CD4-positive, alpha-beta T cell treated with Interleukin-10 for 1 hour (primary cell): ENCODE data around the gene AIG1.

Experiments
- DNase-seq: peaks from one replicate; pipeline ENCODE4 v3.0.0-alpha.2; 2020

AIG1 gene

DNA sequence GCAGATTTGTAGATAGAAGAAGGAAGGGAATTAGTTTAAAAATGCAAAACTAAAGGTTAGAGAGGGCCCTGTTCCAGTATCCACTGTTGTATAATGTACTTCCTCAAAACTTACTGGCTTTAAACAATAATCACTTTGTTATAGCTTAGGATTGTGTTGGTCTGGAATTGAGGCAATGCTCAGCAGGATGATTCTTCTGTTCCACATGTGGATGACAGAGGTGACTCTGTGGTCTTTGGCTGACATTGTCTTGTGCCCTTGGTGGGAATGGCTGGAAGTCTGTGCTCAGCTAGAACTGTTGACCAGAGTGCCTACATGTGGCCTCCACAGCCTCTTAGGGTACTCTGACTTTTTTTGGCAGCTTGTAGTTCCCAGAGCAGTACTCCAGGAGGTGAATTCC is 143.4 kb downstream of the AIG1 start:
- no peak for DNase-seq

DNA sequence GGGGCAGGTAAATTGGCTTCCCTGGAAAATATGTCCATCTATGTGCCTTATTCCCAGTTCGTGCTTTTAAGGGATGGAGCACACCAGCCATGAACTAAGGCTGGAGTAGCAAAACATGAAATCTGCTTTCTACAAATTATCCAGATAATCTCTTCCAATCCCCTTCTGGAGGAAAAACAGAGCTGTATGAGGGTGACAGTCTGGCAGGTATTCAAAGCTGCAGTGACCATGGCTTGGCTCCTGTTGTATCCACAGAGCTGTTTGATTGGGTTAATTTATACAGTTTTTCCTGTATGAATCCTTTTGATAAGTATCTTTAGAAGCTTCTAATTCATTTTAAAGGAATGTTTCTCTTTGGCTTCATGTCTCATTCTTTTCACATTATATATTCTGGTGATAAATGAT is 144.4 kb downstream of the AIG1 start:
- no peak for DNase-seq

DNA sequence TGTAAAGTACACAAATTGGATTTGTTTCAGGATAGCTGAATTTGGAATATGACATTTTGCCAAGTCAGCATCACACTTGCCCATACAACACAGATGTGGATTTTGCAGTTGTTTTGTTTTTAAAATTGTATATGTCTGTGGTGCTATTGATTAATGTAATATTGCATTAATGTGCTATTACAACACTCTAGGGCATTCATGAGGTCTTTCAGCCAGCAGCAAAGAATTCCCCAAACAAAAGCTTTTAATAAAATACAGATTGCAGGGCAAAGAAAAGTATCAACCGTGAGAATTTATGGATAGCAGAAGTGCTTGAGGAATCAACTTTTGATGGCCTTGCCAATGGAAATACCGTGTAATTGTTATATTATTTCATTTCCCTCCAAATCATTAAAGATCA is 144.9 kb downstream of the AIG1 start:
- no peak for DNase-seq

DNA sequence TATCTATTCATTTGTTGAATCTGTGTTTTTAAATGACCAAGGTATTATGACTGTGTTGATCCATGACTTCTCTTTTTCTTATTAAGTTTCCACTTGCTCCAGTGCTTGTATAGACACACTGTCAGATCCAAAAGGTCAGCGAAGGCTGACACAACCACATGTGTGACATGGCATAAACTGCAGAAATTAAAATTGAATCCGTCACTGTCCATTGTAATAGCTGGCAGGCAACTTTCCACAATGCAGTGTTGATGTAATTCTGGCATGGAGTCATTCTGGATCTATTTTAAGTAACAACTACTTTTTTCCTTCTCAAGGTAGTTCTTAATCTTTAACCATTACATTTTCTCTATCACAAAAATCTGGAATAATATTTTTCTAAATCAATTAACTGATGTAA is 145.3 kb downstream of the AIG1 start:
- no peak for DNase-seq

DNA sequence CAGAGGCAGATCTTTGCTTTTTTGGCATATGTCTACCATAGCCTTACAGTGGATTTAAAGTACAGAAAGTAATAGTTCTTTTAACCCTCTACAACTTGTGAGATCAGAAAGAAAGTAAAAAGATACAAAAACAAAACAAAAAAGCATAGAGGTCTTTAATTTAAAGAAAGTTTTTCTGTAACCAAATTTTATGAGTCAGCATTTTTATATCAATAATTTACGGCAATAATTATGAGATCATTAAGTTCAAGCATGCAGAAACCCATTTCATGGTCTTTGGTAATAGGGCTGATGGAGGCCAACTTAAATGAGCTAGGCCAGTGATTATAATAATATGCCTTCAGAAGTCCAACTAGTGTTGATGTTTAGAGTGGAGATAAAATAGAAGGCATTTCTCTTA is 145.9 kb downstream of the AIG1 start:
- DNase-seq, result no peak

DNA sequence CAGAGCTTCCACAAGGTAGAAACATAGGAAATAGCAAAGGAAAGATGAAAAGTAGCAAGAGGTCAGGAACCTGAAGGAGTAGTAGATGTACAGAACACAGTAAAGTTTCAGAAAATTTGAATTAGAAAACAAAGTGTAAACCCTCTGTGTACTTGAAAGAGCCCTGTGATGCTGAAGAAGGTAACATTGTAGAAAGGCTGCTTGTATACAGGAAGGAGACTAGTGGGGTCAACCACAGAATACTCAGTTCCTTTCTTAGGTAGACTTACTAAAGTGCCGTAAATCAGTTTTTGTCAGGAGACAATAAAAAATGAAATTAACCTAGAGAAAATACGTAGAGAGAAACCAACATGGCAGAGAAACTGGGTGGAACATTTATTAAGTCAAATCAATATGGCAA is 149.7 kb downstream of the AIG1 start:
- DNase-seq, result no peak

DNA sequence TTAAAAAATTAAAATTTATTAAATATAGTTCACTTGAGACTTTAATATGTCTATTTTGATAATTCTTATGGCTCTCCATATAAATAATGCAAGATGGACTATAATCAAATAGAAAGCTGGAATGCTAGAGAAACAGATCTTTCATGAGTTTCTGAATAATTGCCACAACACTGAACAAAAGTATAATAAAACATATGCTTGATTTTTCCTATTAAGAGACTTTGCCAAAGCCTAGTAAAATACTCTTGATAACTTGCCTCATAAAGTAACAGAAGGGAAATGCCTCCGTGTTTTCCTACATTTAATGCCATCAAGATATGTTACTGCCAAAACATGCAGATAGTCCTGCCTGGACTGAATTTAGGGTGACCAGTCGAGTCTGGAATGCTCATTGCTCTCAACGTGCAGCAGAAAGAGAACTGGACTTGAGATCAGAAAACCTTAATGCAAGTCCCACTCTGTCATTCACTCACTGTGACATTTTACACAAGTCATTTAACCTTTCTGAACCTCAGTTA is 153.2 kb downstream of the AIG1 start:
- DNase-seq, result no peak

DNA sequence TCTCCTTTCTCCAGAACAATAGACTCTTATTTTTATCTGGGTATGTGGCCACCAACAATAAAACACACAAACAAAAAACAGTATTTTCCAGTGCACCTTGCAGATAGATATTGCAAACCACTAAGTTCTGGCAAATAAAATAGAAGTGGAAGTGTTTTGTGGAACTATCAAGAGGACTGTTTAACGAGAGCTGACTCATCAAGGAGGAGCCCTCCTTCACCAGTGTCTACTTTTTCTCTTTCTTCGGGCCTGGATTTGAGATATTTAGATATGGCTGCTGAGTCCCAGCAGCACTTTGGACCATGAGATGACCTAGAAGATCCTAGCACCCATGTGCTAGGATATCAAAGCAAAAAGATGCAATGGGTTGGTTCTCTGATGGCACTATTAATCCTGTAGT is 154.7 kb downstream of the AIG1 start:
- DNase-seq, result no peak

DNA sequence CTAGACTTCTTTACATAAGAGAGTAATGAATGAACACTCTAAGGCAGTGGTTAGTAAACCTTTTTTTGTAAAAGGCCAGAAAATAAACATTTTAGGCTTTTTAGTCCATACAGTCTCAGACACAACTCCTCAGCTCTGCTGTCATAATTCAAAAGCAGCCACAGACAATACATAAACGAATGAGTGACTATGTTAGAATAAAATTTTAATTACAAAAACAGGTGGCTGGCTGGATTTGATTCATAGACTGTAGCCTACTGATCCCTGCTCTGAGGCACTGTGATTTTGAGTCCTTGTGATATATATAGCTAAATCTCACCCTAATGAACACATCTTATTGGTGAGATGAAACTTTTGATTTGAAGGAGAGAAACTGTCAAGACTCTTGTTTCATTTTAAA is 155.1 kb downstream of the AIG1 start:
- no peak for DNase-seq

DNA sequence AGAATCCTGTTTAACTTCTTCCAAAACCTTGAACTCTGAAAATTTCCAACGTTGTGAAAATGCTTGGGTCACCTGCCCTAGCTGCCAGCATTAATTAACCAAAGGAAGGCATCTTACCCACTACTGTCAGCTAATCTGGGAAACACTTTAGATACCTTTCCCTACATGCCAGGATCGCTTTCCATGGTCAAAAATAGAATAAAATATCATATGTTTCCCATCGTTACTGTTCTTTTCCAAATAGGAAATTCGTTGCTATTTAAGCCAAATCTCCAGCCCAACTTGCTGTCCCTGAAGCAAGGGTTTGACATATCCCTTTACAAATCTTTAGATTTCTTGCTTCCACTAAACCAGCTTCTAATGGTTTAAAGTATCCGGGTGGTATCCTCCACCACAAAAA is 157.5 kb downstream of the AIG1 start:
- DNase-seq, result no peak

DNA sequence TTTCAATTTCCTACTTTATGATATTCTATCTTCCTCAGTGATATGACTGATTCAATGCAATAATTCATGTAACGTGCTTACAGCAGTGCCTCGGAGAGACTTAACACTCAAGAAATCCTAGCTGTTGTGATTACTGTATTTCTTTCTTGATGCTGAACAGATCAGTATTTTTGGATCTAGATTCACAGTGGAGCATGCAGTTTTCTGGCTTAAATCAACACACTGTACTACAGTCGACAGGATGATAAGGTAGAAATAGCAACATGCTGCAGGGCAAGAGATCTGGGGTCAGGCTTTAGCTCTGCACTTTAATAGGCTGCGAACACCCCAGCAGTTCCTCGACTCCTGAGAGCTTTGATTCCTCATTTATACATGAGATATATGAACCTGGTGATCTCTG is 161.0 kb downstream of the AIG1 start:
- DNase-seq, result no peak

DNA sequence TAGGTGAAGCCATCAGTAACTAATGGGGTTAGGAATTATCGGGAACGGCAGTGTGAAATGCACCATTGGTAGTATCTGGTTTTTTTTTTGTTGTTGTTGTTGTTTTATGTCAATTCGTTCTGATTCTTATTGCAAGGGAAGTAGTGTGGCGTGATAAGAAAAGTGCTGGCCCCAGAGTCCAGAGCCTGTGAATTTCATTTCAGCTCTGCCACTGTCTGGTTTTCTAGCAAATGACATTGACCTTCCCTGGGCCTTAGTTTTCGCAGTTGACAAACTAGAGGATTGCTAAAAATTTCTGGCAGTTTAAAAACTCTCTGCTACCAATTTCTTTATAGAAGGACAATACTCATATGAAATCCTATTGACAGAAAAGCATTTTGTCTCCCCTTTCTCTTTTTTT is 161.6 kb downstream of the AIG1 start:
- DNase-seq, result no peak

DNA sequence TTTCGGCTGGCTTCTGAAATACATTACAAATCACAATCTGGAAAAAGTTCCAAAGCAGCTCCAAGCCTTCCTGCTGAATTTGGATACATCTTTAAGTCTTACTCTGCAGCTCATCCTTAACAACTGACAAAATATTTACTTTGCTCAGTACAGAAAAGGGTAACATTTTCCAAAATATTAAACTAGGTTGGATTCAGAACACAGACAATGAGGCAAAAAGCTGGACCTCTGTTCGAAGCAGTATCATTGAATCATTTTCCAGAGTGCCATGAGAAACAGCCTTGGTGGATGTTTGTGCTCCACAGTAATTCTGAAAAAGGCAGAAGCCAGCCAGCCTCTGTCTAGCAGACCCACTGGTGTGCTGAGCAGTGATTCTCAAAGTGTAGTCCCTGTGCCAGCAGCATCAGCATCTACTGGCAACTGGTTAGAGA is 162.1 kb downstream of the AIG1 start:
- no peak for DNase-seq

DNA sequence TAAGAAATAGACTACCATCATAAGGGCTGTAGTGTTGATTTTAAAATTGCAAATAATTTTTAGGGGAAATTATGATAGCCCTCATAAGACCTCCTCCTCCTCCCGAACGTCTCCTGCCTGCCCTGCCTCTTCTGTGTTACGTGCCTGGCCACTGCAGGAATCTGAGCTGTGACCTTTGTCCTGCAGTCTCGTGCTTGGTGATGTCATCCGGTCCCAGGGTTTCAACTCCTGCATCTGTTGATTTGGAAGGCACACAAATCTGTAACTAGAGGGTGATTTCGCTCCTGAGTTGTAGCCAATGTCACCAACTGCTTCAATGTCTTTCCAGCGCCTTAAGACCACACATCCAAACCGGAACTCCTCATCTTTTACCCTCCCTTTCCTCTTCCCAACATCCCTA is 163.2 kb downstream of the AIG1 start:
- DNase-seq, result no peak

DNA sequence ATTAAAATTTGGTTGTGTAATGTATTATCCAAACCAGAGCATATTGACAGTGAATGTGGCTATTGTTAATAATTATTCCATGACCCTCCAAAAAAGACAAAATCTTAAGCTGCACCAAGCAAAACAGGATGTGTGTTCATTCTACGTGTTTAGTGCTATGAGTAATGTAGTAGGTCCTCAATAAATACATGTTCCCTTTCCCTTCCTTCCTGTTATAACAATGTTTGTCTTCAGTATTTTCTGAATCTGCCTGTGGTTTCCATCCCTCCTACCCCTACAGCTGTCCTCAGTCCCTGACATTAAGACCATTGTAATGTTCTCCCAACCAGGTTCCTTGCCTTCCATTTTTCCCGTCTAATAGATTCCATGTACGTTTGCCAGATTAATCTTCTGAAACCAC is 163.8 kb downstream of the AIG1 start:
- DNase-seq, result no peak

DNA sequence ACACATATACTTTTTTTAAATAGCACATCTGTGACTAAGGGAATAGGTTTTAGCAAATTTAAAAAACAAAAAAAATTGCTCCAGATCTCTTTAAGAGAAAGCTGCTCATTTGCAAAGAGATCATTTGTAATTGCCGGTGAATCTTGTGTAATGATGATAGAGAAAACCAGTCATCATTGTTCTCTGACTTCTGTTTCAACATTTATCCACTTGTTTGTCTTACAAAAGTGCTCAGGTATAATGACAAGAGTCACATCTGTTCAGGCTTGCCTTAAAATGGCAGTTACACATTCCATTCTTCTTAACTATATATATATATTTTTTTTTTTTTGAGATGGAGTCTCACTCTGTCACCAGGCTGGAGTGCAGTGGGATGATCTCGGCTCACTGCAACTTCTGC is 165.2 kb downstream of the AIG1 start:
- no peak for DNase-seq

DNA sequence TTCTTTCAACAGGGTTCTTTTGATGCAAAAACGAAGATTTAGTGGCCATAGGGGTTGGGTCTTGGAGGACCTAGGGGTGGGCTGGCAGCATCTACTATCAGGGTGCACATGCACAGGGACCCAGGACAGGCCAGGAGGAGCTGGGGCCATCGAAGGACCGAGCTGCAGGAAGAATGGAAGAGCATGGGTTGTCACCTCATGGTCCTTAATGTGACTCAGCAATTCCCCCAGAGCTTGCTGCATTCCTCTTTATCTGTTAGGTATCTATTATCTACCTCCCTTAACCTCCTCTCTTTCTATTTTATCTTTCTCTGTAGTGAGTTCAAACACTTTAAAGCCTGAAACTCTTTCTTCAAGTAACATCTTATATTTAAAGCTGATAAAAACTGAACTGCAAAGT is 167.0 kb downstream of the AIG1 start:
- no peak for DNase-seq

DNA sequence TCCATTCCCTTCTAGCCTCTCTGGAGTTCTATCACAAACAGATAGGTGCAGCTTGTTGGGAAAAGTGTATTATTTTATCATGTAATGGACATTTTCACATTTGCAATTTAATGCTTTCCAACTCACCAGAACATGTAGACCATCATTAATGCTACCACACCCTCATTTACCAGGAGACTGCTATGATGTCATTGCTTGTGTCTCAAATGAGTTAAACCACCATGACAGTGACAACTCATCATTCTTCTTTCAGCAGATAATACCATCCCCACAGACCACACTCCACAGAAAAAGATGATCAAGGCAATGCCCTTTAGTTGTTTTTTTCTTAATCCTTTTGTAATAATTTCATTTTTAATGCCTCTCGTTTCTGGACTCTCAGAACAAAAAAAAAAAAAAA is 168.7 kb downstream of the AIG1 start:
- no peak for DNase-seq

DNA sequence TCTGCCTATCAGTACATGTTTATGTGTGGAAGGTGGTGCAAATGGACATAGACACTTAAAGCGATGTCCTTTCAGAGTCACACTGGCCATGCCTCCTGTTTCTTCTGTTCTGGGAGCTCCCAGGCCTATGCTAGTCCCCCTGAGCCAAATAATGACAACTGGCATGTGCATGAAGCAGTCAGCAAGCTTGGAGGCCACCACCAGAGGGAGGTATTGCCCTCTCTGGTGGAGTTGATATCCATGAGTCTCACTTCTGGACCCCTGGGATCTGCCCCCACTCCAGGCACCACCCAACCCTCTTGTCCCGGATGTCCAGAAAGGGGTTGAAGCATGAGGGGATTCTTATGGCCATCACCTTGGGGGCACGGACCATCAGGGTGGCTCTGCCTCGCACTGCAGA is 172.2 kb downstream of the AIG1 start:
- peak; percentile 15 for DNase-seq

DNA sequence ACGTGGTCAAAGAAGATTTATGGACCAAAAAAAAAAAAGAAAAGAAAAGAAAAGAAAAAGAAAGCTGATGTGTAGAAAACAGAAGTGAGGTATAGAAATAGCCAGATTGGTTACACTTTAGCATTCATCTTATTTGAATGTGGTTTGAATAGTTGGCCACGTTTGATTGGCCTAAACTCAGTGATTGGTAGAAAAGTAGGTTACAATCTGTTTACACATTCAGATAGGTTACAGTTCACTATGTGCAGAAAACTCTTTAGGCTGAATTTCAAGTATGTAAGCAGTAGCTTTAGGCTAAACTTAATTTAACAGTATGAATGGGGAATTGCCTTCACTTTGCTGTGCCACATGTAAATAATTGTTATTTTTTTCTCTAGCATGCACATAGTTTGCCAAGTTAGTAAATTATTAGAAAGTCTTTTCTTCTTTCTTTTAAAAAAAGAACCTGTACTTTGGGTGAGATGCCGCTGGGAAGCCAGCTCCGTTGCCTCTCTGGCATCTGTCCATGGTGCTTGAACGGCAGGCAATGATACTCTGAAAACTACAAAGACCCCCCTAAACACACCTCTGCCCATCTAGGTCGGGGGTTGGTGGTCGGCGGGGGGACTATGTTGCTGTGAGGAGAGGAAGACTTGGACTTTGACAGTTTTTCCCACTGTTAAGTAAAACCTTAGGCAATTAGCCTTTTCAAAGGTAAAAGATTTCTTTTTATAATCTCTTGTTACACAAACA is 173.0 kb downstream of the AIG1 start:
- DNase-seq, result no peak

DNA sequence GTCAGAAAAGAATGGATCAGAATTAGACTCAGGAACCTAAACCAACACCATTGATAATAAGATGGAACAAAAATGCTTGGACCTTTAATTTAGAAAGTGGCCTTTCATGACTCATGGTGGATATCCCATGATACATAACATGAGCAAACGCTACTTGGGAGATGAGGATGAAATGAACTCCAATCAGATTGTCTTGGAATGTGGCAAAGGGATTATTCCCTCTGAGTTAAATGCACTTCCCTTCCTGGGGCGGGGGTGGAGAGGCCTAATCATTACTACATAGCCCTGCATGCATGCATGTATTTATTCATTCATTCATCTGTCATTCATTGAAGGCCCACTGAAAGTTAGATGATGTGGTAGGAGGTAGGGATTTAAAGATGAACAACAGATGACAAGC is 174.0 kb downstream of the AIG1 start:
- DNase-seq, result no peak

DNA sequence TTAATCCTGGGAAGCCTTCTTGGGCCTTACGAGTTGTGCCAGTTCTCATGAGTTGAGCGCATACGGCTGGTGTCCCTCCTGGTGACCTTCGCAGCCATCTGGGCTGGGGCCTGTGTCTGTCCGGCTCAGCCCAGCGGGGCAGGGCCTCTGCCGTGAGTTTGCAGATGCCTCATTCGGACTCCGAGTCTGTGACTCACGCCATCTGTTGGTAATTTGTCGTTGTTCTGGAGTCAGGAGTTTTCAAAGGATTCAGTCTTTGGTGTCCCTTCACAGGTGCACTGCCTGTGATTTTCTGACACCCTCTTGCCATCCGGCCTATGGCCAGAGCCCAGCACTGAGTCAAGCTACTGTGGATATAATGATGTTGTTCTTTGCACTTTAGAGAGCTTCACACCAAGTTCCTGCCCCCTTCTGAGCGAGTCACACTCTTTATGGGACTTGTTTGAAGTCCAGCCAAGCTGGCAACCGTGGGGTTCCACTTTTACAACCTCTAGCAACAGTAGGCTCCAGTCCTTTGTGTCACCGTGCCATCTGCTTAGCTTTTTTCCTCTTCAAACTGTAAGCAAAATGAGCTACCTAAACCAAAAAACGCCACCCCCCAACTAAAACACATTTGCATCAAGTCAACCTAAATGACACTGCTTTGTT is 175.6 kb downstream of the AIG1 start:
- no peak for DNase-seq

DNA sequence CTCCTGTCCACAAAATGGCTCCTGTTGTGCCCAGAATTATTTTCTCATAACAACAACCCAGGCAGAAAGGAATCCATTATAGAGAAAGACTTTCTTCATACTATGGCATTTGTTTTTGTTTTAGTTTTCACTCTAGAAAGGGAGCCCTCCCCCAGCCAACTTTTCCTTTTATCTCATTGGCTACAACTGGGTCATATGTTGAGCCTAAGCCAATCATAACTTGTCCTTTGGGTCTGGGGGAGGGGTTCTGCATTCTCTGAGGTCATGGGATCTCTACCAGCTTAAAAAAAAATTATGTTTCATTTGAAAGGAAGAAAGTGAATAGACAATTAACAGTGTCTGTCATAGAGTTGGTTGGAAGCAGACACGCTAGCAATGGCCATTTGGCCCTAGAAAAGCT is 177.6 kb downstream of the AIG1 start:
- DNase-seq, result no peak

DNA sequence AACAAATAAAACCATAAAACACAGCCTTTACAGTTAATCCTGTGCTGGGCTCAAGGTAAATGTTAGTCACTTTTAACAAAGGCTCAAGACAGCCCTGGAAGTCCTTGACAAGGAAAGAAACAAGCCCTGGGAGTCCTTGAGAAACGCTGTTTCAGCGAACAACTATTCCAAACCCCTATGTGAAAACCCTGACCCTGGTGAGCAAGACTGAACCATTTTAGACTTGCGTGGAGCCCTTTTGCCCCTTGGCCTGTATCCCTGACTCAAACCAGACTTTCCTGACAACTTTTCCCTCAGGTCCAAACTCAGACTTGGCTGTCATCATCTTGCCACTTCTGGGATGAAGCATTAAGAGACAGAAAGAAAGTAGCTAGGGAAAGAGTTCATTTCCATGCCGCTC is 180.4 kb downstream of the AIG1 start:
- no peak for DNase-seq

DNA sequence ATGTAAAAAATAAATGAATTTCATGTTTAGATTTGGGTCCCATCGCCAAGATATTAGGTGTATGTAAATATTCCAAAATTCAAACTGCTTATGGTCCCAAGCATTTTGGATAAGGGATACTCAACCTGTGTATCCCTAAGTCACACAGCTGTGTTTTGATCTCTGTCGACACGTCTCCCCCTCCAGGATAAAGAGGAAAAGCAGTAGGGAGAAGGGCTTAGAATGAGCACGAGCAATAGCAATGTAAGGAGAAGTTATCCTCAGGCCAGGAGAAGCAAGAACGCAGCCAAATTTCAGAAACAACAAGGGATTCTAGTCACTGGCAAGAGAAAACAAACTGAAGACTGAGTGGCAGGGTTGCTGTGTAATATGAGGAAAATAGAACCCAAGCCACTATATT is 181.2 kb downstream of the AIG1 start:
- DNase-seq, result no peak
